HG02970 (cell line): ENCODE data around the gene SSBP4.
"Not testable (repeated sequence)": the region's sequence is repeated elsewhere in the genome, so short reads cannot be mapped to it uniquely, and the experiment has no call there.

Source experiments
- ATAC-seq: cut with Tn5 transposase; IDR thresholded peaks from one replicate; pipeline ENCODE4 v1.9.1; 2021; ENCODE audit warnings: mild to moderate bottlenecking, moderate library complexity, moderate number of reproducible peaks; ENCODE audit not compliant: unreplicated experiment, low FRiP score

Gene SSBP4

DNA sequence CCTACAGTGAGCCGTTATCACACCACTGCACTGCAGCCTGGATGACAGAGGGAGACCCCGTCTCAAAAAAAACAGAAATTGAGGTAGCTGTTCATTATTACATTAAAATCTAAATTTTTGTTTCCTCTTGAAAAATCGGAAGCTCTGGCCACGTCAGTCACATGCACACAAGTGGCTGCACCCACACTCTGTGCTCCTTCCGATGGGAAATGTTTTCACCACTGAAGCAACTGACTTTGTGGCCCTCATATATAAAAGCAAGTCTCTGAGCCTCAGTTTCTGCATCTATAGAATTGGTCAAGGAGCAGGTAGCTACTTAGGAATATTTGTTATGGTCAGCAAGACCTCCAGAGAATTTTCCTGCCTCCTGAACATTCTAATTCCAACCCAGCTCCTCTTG, 26.3 kb upstream of the SSBP4 start:
- ATAC-seq, result no peak

GRCh38 chr19:18393836-18394235, 25.4 kb upstream of the SSBP4 start:
- no peak for ATAC-seq

DNA sequence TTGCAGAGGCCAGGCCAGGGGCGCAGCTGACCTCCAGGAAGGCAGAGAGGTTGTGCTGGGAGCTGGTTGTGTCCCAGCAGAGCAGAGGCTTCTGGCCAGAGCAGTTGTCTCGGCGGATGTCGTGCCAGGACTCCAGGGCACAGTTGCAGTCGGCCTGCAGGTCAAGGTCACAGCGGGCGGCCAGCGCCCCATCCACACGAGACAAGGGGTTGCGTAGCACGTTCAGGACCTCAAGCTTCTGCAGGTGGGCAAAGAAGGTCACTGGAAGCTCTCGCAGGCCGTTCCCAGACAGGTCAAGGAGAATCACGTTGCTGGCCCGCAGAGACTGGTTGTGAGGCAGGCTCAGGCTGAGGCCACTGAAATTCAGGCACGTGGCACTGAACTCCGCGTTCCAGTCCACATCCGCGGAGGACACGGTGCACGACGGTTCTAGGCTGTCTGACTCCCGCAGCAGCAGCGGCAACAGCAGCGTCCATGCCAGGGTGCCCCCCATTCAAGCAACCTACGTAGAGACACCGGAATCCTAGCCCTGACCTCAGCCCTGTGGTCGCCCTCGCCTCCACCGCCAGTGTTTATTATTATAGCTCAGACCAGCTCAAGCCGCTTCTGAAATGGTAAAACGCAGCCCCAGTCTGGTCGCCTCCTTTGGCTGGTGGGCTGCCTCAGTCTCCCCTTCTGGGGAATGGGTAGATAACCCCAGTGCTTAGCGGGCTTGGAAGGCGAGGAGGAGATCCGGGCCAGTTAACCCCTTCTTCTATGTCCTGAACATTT, 22.5 kb upstream of the SSBP4 start:
- no peak for ATAC-seq

DNA sequence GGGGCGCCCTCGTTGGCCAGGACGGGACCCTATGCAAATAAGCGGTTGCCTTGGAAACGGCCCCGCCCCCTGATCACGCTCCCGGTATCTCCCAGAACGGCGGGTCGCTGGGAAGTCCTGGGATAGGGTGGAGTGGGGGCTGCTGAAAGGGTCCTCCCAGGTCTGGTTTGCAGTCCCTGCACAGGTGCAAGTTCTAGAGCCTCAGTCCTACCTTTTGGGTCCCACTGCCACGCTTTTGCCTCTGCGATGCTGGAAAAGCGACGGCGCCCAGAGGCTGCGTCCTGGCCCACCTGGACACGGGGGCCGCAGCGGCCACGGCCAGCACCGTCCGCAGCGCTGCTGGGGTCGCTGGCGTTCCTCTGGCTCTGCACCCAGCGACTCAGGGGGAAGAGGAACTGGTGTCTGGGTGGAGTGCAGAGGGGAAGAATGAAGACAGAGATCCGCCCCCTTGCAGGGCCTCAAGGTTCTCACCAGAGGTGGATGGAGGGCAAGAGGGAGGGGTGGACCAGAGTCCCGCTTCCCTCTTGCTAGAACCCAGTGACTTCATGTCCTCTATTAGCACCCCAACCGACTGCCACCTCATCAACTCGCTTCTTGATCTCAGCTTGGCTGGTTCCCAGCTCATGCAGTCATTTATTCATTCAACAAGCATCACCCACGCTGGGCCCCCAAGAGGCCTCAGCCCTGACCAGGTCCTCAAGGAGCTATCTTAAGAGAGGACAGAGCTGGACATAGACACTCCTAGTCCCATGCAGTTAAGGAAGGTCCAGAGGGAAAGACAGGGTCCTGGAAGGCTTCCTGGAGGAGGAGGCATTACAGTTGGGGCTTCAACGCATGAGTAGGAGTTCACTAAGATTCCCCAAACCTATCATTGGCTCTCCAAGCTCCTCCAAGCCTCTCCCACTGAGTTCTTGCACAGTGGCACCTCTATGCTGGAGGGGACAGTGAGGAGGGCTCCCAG, 21.7 kb upstream of the SSBP4 start, which contains the start of gene LRRC25:
TSS of gene LRRC25 (minus strand) at position 381 of the 961 bp plus-strand sequence. CDS start 659 bp downstream, outside the sequence.
- ATAC-seq, result no peak

DNA sequence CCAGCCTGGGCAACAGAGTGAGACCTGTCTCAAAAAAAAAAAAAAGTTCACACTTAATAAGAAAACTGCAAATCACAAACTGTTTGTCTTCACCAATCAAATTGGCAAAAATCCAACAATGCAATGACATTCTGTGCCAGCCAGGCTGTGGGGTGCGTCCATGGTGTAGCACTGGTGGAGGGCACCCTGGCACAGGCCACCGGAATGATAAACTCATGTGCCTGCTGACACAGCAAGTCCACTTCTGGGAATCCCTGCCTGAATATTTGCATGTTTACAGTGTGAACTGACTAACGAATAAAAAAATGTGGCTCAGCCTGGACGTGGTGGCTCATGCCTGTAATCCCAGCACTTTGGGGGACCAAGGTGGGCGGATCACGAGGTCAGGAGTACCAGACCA, 20.2 kb upstream of the SSBP4 start:
- ATAC-seq, result no peak

- ATAC-seq, result no peak
Measured at GRCh38 chr19:18401580-18402112, 17.6 kb upstream of the SSBP4 start.

DNA sequence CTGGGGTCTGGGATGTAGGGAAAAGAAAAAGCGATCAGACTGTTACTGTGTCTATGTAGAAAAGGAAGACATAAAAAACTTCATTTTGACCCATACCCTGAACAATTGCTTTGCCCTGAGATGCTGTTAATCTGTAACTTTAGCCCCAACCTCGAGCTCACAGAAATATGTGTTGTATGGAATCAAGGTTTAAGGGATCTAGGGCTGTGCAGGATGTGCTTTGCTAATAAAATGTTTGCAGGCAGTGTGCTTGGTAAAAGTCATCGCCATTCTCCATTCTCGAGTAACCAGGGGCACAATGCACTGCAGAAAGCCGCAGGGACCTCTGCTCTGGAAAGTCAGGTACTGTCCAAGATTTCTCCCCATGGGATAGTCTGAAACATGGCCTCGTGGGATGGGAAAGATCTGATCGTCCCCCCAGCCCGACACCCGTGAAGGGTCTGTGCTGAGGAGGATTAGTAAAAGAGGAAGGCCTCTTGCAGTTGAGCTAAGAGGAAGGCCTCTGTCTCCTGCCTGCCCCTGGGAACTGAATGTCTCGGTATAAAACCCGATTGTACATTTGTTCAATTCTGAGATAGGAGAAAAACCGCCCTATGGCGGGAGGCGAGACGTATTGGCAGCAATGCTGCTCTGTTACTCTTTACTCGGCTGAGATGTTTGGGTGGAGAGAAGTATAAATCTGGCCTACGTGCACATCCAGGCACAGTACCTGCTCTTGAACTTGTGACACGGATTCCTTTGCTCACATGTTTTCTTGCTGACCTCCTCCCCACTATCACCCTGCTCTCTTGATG, 16.5 kb upstream of the SSBP4 start:
- ATAC-seq, result not testable (repeated sequence)

DNA sequence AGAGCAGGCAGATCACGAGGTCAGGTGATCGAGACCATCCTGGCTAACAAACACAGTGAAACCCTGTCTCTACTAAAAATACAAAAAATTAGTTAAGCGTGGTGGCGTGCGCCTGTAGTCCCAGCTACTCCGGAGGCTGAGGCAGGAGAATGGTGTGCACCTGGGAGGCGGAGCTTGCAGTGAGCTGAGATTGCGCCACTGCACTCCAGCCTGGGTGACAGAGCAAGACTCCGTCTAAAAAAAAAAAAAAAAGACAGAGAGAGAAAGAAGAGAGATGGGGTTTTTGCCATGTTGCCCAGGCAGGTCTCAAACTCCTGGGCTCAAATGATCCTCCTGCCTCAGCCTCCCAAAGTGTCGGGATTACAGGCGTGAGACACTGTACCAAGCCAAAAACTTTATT, 13.4 kb upstream of the SSBP4 start:
- not testable (repeated sequence) for ATAC-seq

- no peak for ATAC-seq
Measured at GRCh38 chr19:18406749-18407148, 12.4 kb upstream of the SSBP4 start.

- ATAC-seq, result peak; percentile 64
Measured at GRCh38 chr19:18408053-18408476, 11.1 kb upstream of the SSBP4 start.

- no peak for ATAC-seq
Measured at GRCh38 chr19:18412610-18413239, 6.5 kb upstream of the SSBP4 start.

DNA sequence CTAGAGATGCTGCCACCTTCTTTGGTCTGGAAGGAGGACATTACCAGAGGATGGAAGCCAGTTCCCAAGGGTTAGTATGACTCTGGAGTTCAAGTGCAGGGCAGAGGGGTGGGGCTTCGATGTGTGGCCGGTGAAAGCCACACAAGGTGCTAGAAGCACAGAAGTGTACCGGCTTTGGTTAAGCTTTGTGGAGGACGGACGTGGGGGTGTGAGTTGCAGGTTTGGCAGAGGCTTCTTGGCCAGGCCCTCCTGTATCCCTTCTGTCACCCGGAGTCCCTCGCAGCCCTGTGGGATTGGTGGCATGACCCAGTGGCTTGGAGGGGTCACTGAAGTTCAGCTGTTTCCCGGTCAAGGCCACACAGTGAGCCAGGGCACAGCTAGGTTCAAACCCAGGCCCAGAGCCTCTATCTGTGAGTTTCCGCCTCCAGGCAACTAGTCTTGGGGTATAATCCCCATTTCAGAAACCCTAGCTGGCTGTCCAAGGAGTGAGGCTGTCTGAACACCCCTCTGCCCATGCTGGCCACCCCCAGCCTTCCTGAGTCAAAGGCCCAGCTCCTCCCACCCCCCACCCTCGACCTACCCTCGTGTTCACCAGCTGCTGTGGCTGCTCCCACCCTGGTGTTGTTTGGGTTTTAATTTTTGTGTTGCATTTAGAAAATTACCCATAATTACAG, 4.6 kb upstream of the SSBP4 start:
- ATAC-seq, result no peak

GRCh38 chr19:18415178-18415867, 3.9 kb upstream of the SSBP4 start:
- ATAC-seq, result no peak

DNA sequence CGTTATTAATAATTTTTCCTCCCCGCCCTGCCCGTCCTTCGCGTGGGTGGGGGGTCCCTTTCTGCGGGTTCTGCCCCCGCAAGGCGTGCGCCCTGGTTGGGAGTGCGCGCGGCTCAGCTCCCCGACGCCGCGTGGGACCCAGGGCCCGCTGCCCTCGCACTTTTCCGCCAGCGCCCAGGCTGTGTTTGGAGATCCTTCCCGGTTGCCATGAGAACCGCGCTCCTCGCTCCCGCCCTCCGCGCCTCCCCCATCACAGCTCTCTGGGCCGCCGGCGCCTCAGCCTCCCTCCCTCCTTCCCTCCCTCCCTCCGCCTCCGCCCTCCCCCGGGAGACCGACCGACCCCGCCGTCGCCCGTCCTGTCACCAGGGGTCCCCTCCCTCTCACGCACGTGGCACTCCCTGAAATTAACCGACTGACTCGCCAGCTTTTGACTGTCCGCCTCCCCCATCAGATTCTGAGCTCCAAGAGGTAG, 2.4 kb upstream of the SSBP4 start:
- ATAC-seq, result no peak

- ATAC-seq, result no peak
Measured at GRCh38 chr19:18417250-18418028, 1.8 kb upstream of the SSBP4 start.

DNA sequence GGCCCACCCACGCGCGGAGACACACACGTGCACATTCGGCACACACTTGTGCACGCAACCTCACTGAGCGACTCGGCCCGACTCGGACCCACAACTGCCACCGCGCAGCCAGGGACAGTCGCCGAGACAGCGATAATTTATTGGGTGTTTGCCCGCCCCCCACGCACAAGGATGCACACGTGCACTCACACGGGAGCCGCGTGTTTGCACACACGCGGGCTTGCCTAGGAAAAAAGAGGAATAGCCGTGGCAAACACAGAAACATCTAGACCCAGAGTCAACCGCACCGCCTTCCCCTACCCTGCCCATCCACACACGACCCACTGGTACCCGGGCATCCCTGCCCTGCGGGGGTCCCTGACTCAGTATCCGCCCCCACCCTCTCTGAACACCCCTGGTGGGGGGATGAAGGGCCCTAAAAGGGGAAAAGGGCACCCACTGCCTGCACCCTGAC, 1.1 kb upstream of the SSBP4 start:
- ATAC-seq, result no peak

DNA sequence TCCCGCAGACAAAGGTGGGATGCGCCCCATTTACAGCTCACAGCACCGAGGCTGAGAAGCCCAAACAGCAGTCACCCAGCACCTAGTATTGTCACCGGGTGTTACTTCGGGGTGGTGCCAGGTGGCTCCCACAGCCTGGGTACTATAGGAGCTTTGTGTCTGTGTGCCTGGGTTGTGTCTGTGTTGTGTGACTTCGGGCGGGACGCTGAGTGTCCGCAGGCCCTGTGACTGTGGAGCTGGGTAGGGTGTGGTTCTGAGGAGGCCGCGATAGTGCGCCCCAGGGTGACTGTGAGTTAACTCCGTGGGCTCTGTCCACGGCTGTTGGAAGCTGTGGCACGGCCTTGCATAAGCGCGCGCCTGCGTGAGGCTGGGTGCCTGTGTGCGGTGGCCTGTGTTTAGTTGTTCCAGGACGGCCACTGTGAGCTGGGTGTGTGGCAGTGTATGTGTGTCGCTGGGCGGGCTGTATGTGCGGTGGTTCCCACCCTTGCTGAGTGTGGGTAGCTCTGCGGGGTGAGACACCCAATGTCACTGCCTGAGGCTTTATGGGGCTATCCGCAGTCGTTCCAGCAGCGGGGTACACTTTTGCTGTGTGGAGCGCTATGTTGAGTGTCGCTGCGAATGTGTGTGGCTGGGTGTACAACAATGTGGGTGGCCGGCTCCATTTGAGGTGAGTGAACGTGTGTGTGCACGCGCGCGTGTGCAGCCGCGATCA, 559 bp upstream of the SSBP4 start:
- ATAC-seq, result no peak
